ENCODE data around the gene ENTPD3. TPM values are rescaled to one million over a fixed set of nuclear protein-coding genes. Genes with fewer than 3 reads are reported as not detected.

Gene ENTPD3, protein sequence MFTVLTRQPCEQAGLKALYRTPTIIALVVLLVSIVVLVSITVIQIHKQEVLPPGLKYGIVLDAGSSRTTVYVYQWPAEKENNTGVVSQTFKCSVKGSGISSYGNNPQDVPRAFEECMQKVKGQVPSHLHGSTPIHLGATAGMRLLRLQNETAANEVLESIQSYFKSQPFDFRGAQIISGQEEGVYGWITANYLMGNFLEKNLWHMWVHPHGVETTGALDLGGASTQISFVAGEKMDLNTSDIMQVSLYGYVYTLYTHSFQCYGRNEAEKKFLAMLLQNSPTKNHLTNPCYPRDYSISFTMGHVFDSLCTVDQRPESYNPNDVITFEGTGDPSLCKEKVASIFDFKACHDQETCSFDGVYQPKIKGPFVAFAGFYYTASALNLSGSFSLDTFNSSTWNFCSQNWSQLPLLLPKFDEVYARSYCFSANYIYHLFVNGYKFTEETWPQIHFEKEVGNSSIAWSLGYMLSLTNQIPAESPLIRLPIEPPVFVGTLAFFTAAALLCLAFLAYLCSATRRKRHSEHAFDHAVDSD
- 0.79 TPM for total RNA-seq

DNA sequence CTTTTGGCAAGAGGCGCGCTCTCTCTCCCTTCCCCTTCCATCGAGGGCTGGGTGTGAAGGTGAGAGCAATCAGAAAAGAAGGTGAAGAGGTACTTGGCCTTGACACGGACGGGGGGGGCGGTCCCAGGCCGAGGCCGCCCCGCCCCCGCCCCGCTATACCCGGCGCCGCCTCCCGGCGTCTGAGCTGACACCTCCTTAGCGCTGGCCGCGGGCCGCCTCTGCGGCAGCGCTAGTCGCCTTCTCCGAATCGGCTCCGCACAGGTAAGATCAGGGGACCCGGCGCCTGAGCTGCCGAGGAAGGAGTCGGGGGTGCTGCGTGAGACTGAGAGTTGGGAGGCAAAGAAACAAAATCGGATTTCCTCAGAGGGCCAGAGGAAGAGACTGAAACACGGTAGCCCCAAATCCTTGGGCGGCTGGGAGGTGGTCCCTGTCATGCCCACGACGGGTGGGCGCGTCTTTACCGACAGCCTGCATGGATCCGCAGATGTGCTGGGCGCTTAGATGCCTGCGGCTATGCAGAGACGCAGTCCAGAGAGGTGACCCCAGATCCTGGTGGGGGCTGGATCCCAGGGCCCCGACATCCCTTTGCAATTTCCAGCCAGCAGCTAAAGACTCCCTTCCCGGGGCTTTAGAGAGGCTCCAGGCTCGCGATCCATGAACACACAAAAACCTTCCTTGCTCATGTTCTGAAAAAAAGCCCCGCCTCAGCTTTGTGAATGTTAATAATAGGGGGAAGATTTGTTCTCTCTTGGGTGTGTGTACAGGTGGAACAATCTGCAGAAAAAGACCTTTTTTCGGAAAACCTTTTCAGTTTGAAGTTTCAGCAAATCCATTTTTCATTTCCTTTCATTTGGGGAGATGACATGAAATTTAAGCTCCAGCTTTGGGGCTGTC lies at the start of gene ENTPD3:
Gene ENTPD3, plus strand, starts transcription at position 184 of the 894 bp plus-strand sequence. CDS start 874 bp downstream, outside the sequence.
- DNase-seq = no peak

DNA sequence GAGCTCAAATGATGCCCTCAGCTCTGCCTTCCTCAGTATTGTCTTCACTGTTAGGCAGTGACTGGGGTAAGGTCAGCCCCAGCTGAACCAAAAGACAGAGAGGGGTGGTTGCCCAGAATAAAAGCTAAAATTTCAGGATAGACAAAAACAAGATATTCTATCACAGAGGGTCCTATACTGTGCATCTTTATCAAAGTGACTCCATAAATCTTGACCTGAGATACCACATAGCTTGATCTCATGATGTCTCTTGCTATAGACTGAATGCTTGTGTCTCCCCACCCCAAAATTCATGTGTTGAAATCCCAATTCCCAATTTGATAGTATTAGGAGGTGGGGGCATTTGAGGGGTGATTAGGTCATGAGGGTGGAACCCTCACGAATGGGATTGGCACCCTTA lies 47.1 kb upstream of the ENTPD3 start:
- no peak for DNase-seq

DNA sequence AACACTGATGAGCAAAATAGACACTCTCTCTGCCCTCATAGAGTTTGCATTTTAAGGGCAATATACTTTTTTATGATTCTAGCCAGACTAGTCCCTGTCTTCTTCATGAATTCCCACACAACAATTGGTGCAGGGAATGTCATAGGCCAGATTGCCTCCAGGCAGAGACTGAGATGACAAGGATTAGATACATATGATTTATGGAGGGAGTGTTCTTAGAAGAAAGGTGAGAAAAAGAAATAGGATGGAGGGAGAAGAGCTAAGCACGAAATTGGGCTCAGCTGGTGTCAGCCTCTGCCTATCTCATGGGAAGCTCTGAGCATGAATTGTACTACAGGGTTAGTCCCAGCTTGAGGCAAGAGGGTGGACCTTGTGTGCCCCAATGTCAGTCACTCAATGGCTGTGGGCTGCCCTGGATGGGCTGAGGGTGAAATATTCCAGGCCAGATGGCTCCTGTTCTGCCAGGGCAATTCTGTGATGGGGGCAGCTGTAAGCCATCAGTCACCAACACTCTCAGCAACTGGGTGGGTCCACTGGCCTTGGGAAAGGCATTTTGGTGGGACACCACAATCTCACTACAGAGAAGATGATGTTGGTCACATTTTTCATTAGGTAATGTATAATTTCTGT lies 46.3 kb upstream of the ENTPD3 start:
- no peak for DNase-seq

DNA sequence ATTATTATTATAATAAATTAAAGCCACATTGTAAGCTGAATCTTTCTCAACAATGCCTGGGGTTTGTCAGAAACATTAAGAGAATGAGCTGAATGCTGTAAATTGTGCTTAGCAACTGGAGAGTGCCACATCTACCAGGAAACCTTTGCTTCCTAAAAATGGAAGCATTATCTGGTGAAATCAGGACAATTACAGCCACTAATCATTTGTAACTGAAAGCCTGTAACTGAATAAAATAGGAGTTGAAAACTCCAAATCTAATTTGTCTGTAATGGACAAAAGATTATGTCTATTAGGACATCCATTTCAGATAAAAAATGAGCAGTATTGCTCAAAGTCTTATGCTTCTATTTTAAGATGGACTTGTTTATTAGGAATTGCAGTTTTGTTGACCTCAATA lies 45.3 kb upstream of the ENTPD3 start:
- no peak for DNase-seq

DNA sequence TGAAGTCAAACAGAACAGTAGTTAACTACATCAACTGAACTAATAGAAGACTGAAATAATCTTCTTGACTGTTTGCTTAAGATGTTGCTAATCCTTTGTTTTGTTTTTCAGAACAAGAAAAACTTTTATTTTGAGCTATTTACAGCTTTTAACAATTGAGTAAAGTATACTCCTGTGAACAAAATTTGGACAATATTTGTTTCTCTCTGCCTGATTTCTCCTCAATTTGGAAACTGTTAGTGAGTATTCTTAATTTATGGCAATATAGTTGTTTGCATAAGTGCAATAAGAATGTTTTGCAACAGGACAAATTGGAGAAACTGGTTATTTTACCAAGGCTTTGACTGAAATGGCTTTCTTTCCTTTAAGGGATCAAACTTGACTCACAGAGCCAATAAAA lies 36.5 kb upstream of the ENTPD3 start:
- DNase-seq = no peak

DNA sequence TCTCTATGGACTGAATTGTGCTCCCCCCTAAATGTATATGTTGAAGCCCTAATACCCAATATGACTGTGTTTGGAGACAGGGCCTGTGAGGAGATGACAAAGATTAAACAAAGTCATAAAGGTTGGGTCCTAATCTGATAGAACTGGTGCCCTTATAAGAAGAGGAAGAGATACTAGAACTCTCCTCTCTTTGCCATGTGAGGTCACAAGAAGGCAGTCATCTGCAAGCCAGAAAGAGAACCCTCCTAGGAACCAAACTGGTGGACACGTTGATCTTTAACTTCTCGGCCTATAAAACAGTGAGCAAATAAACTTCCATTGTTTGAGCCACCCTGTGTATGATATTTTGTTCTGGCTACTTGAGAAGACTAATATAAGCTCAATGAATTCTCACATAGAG lies 31.6 kb upstream of the ENTPD3 start:
- no peak for DNase-seq

DNA sequence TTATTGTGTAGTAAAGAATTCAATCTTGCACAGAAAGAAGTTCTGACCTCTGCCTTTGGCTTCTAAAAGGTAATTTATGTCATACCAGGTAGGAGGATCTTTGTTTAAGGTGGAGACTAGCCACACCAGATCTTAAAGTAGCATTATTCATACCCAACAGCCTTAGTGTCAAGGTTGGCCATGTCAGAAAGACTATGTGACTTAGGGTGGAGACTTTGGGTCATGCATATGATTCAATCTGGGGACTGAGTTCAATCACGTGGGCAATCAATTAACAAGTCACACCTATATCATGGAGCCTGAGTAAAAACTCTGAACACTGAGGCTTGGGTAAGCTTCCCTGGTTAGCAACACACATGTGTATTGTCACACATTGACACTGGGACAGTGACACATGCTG lies 28.5 kb upstream of the ENTPD3 start:
- DNase-seq = no peak

DNA sequence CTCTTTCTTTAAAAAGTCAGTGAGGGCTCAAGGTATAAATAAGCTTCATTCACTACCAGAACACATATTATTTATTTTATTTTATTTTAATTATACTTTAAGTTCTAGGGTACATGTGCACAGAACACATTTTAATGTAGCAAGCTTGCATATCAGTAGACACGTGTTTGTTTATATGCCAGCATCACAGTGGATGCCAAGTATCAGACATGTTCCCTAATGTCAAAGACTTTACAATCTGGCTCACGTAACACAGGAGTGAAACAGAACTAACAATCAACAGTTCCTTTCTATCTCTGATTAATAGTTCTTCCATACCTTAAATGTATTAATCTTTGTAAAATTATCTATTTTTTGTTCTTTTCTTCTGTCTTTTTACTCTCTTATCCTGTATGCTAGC lies 23.3 kb upstream of the ENTPD3 start:
- no peak for DNase-seq

DNA sequence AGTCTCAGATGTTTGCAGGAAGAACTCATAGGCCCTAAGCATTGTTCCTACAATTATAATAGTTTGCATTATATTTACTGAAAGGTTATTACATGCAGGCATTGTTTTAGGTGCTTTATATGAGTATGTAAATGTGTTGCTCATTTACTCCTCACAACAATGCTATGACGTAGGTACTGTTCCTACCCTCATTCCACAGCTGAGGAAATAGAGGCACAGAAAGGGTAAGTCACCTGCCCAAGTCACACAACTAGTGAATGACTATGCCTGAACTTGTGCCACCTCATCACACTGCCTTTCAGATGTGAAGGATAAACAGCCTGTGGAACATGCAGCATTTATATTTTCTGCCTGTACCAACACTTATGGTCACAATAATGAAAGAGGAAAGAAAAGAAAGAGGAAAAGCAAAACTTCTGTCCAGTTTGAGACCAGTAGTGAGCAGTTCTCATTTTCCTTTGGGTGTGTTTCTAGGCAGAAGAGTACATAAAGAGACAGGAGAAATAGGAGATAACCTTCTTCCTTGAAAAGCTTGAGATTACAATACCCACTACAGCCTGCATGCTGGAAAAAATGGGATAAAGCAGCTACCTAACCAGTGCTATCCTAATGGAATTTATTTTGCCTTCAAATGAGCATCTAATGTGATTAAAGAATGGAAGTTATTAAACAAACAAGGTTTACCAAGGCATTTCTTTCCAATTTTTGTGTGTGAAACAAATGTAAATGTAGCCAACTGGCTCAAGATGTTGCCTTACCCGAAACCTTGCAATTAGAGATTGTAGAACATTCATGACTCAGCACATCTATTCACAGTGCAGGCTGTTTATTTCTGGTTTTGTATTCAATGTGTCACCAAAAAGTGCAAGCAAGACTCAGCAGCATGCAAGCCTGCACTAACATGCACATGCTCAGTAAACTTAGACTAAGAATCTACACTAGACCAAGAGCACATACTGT lies 20.5 kb upstream of the ENTPD3 start:
- DNase-seq = no peak

DNA sequence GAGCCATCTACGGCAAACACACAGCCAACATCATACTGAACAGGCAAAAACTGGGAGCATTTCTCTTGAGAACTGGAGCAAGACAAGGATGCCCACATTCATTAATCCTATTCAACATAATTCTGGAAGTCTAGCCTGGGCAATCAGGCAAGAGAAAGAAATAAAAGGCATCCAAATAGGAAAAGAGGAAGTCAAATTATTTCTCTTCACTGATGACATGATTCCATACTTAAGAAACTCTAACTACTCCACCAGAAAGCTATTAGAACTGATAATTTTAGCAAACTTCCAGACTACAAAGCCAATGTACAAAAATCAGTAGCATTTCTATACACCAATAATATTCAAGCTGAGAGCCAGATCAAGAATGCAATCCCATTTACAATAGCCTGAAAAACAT lies 17.3 kb upstream of the ENTPD3 start:
- no peak for DNase-seq

DNA sequence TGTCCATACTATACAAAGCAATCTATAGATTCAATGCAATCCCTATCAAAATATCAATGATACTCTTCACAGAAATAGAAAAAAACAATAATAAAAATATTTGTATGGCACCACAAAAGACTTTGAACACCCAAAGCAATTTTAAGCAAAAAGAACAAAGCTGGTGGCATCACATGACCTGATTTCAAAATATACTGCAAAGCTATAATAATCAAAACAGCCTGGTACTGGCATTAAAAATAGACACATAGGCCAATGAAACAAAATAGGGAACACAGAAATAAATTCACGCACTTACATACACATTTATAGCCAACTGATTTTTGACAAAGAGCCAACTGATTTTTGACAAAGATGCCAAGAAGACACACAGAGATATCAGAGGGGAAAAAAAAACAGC lies 9.2 kb upstream of the ENTPD3 start:
- no peak for DNase-seq

DNA sequence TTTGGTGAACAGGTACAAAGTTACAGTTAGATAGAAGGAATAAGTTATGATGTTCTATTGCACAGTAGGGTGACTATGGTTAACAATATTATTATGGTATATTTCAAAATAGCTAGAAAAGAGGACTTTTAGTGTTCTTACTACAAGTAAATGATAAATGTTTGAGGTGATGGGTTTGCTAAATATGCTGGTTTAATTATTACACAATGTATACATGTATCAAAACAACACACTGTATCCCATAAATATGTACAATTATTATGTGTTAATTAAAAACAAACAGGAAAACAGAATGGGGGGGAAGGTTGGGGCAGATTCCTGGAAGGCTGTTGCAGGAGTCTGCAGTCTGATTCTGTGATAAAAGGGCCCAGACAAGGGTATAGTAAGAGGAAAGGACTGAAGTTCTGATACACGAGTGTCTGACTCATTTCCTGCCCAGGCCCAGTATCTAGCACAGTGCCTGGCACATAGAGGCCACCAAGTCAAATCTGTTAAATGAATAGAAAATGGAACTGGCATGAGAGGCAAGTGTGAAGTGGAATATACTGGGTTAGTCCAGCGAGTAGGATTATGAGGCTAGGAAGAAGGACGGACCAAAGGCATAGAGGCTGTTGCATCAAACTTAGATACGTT lies 7.2 kb upstream of the ENTPD3 start:
- DNase-seq = no peak

DNA sequence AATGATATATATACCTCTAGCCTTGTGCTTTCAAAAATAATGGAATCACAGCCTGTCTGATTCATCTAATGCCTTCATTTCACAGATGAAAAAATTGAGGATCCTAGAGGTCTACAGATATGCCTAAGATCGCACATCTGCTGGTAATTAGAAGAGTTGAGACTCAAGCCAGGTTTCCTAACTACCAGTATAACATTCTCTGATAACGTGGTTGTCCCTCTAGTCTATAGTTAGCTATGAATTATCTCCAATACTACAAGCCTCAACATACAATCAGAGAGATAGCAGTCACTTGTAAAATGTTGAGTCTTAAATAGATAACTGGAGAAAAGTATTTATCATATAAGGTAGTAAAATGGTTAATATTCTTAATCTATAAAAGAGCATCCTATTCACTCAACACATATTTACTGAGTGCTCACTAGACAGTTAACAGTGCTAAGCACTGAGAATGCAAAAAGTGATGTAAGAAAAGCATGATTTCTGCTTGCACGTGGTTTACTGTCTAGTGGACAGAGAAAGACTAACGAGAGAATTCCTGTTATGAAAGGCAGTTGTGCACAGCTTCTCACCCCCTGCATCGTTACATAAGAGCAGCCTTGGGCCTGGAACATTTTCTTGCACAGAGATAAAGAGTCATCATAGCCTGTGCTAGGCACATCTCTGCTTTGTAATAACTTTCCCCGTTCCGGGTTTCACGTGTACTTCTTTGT lies 4.9 kb upstream of the ENTPD3 start:
- DNase-seq = no peak

DNA sequence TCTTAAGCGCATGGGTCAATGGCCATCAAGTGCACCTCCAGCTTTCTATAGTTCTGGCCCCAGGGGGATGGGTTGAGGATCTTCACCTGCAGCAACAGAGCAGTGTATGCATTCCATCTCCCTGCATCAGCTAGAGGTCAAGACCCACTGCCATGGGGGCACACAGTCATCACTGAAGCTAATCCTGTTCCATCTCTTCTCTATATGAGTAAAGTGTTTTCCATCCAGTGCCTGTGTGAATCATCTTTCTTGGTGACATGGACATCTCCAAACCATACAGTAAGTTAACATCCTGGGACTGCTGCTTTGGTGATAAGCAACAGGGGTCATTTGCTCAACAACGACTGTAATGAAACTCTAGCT lies 4.4 kb upstream of the ENTPD3 start:
- no peak for DNase-seq

DNA sequence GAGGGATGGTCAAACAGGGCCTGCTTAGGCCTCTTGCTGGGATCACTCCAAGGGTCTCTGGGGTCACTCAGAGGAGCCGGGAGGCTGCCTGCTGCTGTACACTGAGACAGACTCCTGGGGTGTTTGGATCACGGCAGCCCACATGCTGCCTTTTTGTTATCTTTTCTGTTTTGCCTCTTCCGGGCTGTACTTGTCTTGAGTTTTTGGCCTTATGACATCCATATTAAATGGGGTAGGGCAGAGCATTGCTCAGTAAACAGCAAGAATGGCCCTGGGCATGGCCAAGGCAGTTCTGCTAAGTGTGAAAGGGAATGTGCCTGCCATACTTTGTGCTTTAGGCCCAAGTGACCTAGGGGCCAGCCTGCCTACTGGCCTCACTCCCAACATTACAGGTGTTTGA lies 771 bp upstream of the ENTPD3 start:
- DNase-seq = no peak

DNA sequence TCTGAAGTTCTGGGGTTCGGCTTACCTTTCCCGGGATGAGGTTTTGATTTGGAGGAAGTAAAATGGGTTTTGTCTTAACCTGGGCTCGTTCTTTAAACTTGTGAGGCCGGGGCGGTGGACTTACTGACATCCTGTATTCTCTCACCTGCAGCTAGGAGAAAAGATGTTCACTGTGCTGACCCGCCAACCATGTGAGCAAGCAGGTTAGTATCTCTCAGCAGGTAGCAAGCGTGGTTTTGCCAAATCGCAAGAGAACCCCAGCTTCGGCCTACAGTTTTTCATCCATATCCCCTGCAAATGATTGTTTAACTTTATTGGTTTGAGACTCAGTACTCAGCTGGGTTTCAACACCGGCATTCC lies 891 bp downstream of the ENTPD3 start:
- DNase-seq = no peak

DNA sequence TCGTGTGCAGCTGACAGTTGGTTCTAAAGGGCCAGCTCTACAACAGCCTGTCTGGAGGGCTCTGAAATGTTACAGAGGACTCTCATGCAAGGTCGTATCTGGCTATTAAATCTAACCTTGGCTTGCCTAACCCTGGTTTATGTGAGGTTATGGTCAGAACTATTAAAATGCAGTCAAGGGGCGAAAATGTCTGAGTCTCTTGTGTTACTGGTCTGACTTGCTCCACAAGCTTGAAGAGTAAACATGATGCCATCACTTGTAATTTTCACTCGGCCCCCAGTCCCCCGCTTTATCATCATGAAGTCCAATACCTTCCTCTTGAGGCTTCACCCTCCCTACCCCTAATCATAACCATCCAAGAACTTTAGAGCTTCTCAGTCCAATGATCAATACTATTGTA lies 9.4 kb downstream of the ENTPD3 start:
- DNase-seq = no peak

DNA sequence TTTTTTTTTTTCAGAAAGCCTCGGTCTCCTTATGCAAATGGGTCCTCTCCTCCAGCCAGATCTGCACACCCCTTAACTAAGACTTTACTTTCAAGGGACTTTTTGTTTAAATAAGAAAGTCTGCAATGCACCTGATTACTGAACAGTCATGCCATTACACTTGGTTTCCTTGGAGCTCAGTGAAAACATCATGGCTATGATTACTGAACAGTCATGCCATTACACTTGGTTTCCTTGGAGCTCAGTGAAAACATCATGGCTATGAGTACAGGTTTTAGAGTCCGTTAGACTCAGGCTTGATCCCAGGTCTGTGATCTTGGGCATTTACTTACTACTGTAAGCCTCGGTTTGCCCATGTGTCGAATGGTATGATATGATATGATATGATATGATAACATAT lies 10.1 kb downstream of the ENTPD3 start:
- no peak for DNase-seq

DNA sequence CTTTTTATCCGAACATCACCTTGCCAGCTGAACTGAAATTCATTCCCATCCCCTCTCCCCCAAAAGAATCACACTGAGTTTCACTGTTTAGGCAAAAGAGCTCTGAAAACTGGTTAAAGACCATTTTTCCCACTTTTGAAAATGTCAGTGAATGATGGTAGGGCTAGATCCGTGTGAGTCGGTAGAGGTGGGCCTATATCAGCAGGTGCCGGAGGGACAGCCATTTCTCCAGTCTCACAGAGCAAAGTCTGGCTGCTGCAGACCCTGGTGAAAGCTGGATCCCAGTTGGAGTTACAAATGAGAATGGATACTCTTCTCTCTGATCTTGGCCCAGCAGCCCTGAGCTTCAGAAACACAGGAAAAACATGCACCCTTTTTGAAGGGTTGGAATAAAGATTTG lies 10.9 kb downstream of the ENTPD3 start:
- no peak for DNase-seq

DNA sequence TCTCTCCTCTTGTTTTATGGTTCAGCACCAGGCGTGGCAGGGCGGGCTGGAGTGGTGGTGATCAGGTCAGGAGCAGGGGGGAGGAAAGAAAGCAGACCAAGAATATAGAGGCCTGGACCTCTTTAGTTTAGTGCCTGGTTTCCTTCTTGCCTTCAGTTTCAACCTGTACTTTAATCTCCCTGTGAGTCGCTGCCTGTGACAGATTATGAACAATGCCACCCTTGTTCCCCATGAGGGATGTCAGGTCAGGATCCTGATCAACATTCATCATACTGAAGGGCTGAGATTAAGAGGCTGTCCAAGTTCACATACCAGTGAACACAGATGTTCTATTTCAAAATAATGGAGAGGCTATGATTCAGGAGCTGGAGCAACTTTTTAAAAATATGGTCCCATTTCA lies 11.4 kb downstream of the ENTPD3 start:
- no peak for DNase-seq
